ENCODE measurements around the gene SETD7. TPM values are rescaled to one million over a fixed set of nuclear protein-coding genes. Genes with fewer than 3 reads are reported as not detected.
A peak's percentile ranks its signal among the peaks of the same experiment; 100 is the strongest.

SETD7 gene
- 10 to 100 TPM in 3 of 4 donors, 1 to 10 TPM in 1; 9.3 to 37.1 (median 16.0) TPM for total RNA-seq

DNA sequence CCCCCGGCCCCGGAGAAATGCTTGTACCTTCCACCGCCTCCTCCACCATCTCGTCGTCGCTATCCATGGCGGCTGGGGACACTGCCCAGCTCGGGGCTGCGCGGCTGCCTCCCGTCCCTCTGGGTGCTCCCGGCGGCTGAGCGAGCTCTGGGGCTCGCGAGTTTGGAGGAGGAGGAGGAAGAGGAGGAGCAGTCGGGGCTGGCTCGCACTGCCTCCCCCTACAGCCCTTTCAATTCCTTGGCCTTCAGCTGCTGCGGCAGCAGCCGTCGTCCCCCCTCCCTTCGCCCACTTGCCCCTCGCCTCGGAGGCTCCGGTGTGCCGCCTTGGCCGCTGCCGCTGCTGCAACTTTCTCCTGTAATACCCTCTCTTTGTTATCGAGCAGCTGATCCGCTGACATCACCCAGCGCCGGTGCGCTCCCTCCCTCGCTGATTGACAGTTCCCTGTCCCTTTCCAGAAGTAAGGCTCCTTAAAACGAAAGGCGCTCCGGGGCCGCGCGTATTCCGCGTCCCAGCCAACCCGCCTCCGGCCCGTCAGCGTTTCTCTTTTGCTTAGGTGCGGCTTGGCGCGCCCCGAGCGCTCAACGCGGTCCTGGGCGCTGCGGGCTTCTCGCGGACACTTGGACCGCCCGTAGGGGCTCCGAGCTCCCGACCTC, at the start of gene SETD7:
Gene SETD7 (minus strand): TSS at position 149 of the 653 bp plus-strand sequence. CDS start 82 bp downstream, at position 67.
- TF ChIP-seq POLR2A (IDR thresholded peaks at IDR 0.05), result peak; percentile 31 to 53
- TF ChIP-seq, protein P1, sequence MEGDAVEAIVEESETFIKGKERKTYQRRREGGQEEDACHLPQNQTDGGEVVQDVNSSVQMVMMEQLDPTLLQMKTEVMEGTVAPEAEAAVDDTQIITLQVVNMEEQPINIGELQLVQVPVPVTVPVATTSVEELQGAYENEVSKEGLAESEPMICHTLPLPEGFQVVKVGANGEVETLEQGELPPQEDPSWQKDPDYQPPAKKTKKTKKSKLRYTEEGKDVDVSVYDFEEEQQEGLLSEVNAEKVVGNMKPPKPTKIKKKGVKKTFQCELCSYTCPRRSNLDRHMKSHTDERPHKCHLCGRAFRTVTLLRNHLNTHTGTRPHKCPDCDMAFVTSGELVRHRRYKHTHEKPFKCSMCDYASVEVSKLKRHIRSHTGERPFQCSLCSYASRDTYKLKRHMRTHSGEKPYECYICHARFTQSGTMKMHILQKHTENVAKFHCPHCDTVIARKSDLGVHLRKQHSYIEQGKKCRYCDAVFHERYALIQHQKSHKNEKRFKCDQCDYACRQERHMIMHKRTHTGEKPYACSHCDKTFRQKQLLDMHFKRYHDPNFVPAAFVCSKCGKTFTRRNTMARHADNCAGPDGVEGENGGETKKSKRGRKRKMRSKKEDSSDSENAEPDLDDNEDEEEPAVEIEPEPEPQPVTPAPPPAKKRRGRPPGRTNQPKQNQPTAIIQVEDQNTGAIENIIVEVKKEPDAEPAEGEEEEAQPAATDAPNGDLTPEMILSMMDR (IDR thresholded peaks at IDR 0.05), result no peak
- H3K9me3 ChIP-seq, result no peaks in the 10 kb centered on the region
- H3K36me3 ChIP-seq, result no peaks in the 10 kb centered on the region
- H3K27ac ChIP-seq, result peak within 1 kb of the TSS; percentile 90 to 97 (median 94)
- DNase-seq, result peak; percentile 59 to 84 (median 81)
- H3K4me1 ChIP-seq, result peaks cover 0 to 27% (median 4%) of the 10 kb centered on the region in 4 donors
- peak within 1 kb of the TSS; percentile 83 to 92 (median 85) for H3K4me3 ChIP-seq
- H3K27me3 ChIP-seq, result no peaks in the 10 kb centered on the region

DNA sequence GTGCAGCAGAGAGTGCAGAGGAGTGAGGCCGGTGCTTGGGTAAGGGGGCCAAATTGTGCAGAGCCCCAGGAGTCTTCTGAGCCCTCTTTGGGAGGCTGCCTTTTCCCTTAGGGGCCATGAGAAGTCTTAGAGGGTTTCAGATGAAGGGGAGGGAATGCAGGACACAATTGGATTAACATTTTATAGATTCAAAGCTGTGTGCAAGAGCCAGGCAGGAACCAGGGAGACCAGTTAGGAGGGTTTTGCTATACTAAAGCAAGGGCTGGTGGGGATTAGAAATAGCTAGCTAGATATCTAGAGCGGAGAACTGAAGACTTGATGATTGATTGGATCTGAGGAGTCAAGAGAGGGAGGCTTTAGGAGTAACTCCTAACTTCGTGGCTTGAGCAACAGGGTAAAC, 49.5 kb upstream of the SETD7 start:
- Histone ChIP-seq H3K9me3 (no peaks in the 10 kb centered on the region), H3K4me3 (no peak overlapping the region), H3K27me3 (no peaks in the 10 kb centered on the region), H3K27ac (no peak overlapping the region), H3K36me3 (no peaks in the 10 kb centered on the region), H3K4me1 (no peaks in the 10 kb centered on the region)
- TF ChIP-seq, protein P1 (IDR thresholded peaks at IDR 0.05), result no peak
- TF ChIP-seq POLR2A (IDR thresholded peaks at IDR 0.05), result no peak
- DNase-seq, result no peak

DNA sequence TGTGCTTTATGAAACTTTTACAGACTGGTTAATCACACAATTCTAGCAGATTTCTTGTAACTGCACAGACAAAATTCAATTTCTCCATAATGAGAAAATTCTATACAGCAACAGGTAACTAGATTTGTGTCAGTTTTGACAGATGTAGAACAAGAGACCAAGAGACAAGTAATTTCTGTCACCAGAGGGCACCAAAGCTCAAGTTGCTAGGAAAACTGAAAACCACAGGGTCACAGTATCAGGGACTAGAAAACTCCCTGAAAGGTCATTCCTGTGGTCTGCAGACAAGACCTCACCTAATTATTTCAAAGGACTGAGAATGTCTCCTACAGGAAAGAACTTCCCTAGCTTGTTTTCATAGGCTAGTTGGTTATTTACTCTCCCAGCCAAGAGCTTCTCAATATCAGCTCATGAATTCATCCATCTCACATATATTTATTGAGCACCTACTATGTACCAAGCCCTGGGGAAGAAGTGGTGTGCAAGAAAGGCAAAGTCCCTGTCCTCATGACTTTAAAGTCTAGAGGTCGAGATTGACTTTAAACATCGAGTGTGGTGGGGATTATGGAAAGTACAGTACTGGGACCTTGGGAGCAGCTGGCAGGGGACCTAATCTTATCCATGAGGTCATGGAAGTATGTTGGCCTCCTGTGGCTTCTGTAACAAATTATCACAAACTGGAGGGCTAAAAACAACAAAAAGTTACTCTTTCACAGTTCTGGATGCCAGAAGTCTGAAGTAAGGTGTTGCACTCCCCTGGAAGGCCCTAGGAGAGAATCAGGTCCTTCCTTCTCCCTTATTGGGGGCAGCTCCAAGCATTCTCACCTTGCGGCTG, 47.8 kb upstream of the SETD7 start:
- Histone ChIP-seq H3K9me3 (no peaks in the 10 kb centered on the region), H3K27me3 (no peaks in the 10 kb centered on the region), H3K27ac (no peak overlapping the region), H3K36me3 (no peaks in the 10 kb centered on the region), H3K4me3 (no peak overlapping the region), H3K4me1 (no peaks in the 10 kb centered on the region)
- DNase-seq, result peak in 1 of 3 donors; percentile 57
- no peak for TF ChIP-seq POLR2A (IDR thresholded peaks at IDR 0.05)
- TF ChIP-seq, protein P1 (IDR thresholded peaks at IDR 0.05), result peak in 5 of 6 experiments; percentile 22 to 71 (median 68)

DNA sequence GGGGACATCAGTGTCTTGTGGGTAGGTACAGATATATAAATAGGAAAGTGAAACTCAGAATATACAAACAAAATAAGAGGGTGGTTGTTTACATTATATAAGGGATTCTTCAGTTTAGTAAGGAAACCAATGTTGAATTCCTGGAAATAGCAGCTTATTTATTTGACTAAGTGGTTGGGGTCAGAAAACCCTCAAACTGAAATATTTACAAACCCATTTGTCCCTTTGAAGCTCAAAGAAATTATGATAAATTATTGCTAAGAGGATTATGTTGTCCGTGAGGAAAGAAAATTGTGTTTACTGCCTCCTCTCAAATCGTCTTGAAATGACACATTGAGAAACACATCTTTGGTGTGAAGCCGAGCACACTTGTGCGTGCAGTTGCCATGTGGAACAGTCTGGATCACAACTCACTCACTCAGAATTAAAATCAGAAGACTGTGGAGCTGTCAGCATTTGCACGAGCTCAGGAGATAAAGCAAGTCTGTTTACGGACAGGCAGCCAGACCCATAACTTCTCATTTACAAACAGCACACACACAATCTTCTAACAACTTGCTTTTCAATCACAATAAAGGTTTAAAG, 46.8 kb upstream of the SETD7 start:
- no peaks in the 10 kb centered on the region for H3K27me3 ChIP-seq
- no peaks in the 10 kb centered on the region for H3K36me3 ChIP-seq
- H3K4me1 ChIP-seq, result no peaks in the 10 kb centered on the region
- no peak for DNase-seq
- no peak overlapping the region for H3K4me3 ChIP-seq
- H3K27ac ChIP-seq, result no peak overlapping the region
- TF ChIP-seq, protein P1 (IDR thresholded peaks at IDR 0.05), result no peak
- TF ChIP-seq POLR2A (IDR thresholded peaks at IDR 0.05), result no peak
- H3K9me3 ChIP-seq, result no peaks in the 10 kb centered on the region

DNA sequence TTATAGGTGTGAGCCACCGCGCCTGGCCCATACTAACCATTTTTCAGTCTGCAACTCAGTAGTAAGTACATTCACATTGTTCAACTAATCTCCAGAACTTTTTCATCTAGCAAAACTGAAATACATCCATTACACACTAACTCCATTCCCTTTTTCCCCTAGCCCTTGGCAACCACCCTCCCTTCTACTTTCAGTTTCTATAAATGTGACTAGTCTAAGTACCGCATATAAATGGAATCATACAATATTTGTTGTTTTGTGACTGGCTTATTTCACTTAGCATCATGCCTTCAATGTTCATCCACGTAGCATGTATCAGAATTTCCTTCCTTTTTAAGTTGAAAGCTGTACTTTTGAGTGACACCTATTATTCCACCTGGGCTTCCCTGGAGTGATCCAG, 44.6 kb upstream of the SETD7 start:
- Histone ChIP-seq H3K27me3 (no peaks in the 10 kb centered on the region), H3K9me3 (no peaks in the 10 kb centered on the region), H3K27ac (no peak overlapping the region), H3K4me1 (no peaks in the 10 kb centered on the region), H3K4me3 (no peak overlapping the region), H3K36me3 (no peaks in the 10 kb centered on the region)
- TF ChIP-seq, protein P1 (IDR thresholded peaks at IDR 0.05), result no peak
- no peak for TF ChIP-seq POLR2A (IDR thresholded peaks at IDR 0.05)
- no peak for DNase-seq

All from Peyer's patch (tissue), 4 donors.